ENCODE measurements around the gene PTGR3. TPM values are rescaled to one million over a fixed set of nuclear protein-coding genes. Genes with fewer than 3 reads are reported as not detected.

The PTGR3 gene
- total RNA-seq, 1 experiment from 2014 or later = 13.8 TPM

GRCh38 chr18:75168619-75169018 is 40.3 kb downstream of the PTGR3 start (continued):
- no peak for TF ChIP-seq STAT6 (CRISPR knock-in tag; conservative IDR thresholded peaks at IDR 0.05; ENCODE audit: low read depth)
- no peak for TF ChIP-seq KAT7 (CRISPR knock-in tag; IDR thresholded peaks at IDR 0.05; ENCODE audit: borderline replicate concordance)
- TF ChIP-seq ZNF425 (CRISPR knock-in tag; conservative IDR thresholded peaks at IDR 0.05) = no peak
- TF ChIP-seq GRHL2 (CRISPR knock-in tag; IDR thresholded peaks at IDR 0.05; ENCODE audit: insufficient replicate concordance, severe bottlenecking) = no peak
- TF ChIP-seq TP53 (CRISPR knock-in tag; IDR thresholded peaks at IDR 0.05) = no peak

GRCh38 chr18:75167759-75168618 is 41.0 kb downstream of the PTGR3 start:
- Mint-ChIP-seq H3K4me3 (no peak overlapping the region), H3K27me3 (ENCODE audit: low read depth) (no peaks in the 10 kb centered on the region), H3K9me3 (no peaks in the 10 kb centered on the region), H3K27ac (no peak overlapping the region), H3K36me3 (no peaks in the 10 kb centered on the region), H3K4me1 (peaks cover 11% of the 10 kb centered on the region)
- CTCF ChIA-PET = no interaction called here
- ATAC-seq (no peak), DNase-seq (ENCODE audit: low spot score) (no peak)
- POLR2A ChIA-PET = no interaction called here
- TF ChIP-seq PRDM15 (CRISPR knock-in tag; IDR thresholded peaks at IDR 0.05) (no peak), IRF2 (CRISPR knock-in tag; IDR thresholded peaks at IDR 0.05; ENCODE audit: borderline replicate concordance, low read depth) (no peak), ESRRA (CRISPR knock-in tag; IDR thresholded peaks at IDR 0.05; ENCODE audit: borderline replicate concordance) (no peak), KAT7 (CRISPR knock-in tag; IDR thresholded peaks at IDR 0.05; ENCODE audit: borderline replicate concordance) (no peak), JAZF1 (CRISPR knock-in tag; IDR thresholded peaks at IDR 0.05) (no peak), ATF6 (CRISPR knock-in tag; IDR thresholded peaks at IDR 0.05) (no peak), ZNF281 (CRISPR knock-in tag; IDR thresholded peaks at IDR 0.05) (no peak), ZNF317 (CRISPR knock-in tag; IDR thresholded peaks at IDR 0.05; ENCODE audit: borderline replicate concordance, low read depth) (no peak), ZNF671 (CRISPR knock-in tag; IDR thresholded peaks at IDR 0.05) (no peak), GTF2I (CRISPR knock-in tag; conservative IDR thresholded peaks at IDR 0.05) (no peak), HMGA2 (CRISPR knock-in tag; IDR thresholded peaks at IDR 0.05) (no peak), NFATC4 (CRISPR knock-in tag; IDR thresholded peaks at IDR 0.05) (no peak), FOXP1 (CRISPR knock-in tag; IDR thresholded peaks at IDR 0.05; ENCODE audit: borderline replicate concordance) (no peak), SOX15 (CRISPR knock-in tag; IDR thresholded peaks at IDR 0.05) (no peak), EMX1 (CRISPR knock-in tag; IDR thresholded peaks at IDR 0.05) (no peak), FOXJ3 (CRISPR knock-in tag; IDR thresholded peaks at IDR 0.05; ENCODE audit: borderline replicate concordance) (no peak), MAX (CRISPR knock-in tag; IDR thresholded peaks at IDR 0.05) (no peak)

All from WTC11 (cell line).